ENCODE results near the gene MPST.

MPST gene

DNA sequence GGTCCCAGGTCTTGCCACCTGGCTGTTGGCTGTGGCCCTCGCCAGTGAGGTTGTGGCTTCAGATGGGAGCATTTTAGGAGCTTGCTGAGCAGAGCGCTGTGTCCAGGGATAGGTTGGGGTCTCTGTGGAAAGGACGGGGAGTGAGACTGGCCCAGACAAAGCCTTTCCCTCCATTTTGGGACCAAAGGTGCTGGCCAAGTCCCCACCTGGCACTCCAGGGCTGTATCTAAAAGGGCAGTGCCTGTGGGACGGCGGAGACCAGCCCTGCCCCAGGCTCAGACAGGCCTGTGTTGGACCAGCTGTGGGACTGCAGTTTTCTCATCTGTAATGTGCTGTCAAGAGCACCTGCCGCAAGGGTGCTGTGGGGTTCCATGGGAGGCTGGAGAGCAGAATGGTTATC, 27.0 kb downstream of the MPST start:
- no peak for DNase-seq

DNA sequence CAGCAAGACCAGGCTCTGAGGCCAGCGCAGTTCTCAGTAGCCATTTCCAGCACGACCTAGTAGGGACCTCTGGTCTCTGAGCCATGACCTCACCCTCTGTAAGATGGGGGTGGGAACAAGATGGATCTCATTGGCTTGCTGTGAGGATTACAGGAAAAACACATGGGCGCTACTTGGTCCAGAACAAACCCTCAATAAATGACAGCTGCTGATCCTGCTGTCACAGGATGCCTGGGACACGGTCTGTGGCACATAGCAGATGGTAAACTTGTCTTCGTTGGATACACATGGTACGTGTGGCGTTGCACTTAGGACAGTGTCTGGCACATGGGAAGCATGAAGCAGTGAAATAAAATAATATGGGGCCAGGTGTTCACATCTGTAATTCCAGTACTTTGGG, 27.5 kb downstream of the MPST start:
- no peak for DNase-seq

- no peak for DNase-seq
These were observed 28.6 kb downstream of the MPST start for GRCh38 chr22:37048133-37048532.

GRCh38 chr22:37049224-37049623, 29.7 kb downstream of the MPST start:
- DNase-seq = no peak

DNA sequence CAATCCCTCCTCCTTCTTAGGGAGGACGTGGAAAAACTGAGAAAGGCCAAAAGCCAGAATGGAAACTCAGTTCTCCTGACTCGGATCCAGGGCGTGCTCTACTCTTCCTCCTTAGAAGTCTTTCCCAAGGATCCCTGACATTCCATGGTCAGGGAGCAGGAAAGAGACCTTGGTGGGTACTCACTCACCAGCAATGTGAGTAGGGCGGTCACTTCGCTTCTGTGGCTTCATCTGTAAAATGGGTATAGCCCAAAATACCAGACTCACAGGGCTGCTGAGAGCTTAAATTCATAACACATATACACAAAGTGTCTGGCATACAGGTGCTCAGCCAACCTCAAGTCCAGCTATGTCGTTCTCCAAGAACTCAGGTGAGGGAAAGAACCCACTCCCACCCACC, 31.4 kb downstream of the MPST start:
- DNase-seq = no peak

GRCh38 chr22:37051391-37052385, 32.1 kb downstream of the MPST start, which contains the start of gene KCTD17:
KCTD17 (plus strand) TSS chr22:37051742; CDS start chr22:37051761, 19 bp downstream.
- peak; percentile 78 for DNase-seq

- no peak for DNase-seq
These were observed 33.1 kb downstream of the MPST start for GRCh38 chr22:37052386-37053309.

- DNase-seq = no peak
These were observed 33.9 kb downstream of the MPST start for GRCh38 chr22:37053310-37054055.

DNA sequence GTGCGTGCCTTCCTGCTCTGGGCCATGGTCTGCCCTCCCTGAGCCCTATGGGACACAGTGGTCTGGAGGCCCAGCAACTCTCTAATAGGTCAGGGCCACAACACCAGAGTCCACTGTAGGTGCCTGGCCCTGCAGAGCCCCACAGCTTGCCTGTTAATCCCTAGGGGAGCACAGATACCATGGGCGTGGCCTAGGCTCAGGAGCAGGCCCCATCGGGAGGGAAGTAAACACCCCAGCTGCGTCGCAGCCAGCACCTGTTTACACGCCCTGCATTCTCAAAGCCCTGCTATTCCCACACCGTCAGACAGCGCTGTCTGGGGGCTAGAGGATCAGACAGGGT, 34.5 kb downstream of the MPST start:
- no peak for DNase-seq

- no peak for DNase-seq
These were observed 35.2 kb downstream of the MPST start for GRCh38 chr22:37054600-37055365.

- DNase-seq = no peak
These were observed 36.7 kb downstream of the MPST start for GRCh38 chr22:37056246-37056645.

DNA sequence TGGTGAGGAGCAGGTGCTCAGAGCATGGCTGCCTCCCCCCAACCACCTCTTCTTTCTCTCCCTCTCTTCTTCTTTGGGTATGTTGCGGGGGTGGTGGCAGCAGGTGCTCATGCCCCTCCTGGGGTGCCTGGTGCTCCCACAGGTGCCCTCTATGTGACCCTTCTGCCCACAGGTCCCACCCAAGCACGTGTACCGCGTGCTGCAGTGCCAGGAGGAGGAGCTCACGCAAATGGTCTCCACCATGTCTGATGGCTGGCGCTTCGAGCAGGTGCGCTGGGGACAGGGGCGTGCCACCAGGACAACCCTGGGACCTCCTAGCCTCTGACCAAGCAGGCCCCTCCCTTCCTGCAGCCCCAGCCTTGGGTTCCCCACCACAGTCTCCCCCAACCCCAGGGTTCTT, 37.7 kb downstream of the MPST start:
- no peak for DNase-seq

- no peak for DNase-seq
These were observed 38.4 kb downstream of the MPST start for GRCh38 chr22:37057796-37058510.

- DNase-seq = no peak
These were observed 39.6 kb downstream of the MPST start for GRCh38 chr22:37058917-37059701.

- no peak for DNase-seq
These were observed 40.4 kb downstream of the MPST start for GRCh38 chr22:37059876-37060449.

DNA sequence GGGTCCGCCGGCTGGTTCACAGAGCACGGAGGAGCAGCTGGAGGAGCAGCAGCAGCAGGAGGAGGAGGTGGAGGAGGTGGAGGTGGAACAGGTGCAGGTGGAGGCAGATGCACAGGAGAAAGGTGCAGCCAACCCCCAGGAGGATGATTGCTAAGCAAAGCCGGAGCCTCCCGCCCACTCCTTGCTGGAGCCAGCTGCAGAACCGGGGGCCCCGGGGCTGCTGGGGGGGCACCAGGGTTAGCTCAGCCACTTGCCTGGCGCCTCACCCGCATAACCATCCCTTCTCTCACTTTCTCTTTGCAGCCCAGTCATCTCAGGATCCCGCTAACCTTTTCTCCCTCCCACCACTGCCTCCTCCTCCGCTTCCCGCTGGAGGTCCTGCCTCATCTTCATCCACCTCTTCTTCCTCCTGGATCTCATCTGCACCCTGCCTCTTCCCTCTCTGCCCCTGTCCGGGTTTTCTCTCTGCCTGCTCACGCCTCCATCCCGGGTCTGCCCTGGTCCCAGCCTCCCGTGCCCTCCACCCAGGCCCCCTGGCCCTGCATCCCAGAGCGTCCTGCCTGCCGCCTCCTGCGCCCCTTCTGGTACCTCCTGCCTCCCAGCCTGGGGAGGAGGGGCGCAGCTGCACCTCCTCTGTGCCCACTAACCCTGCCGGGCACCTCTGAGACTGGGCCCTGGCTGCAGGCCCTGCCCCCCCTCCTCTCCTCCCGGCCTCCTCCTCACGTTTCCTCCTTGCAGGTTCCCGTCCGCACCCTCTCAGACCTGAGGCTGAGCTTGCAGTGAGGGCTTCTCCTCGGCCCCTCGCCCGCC, 41.5 kb downstream of the MPST start:
- DNase-seq = no peak

DNA sequence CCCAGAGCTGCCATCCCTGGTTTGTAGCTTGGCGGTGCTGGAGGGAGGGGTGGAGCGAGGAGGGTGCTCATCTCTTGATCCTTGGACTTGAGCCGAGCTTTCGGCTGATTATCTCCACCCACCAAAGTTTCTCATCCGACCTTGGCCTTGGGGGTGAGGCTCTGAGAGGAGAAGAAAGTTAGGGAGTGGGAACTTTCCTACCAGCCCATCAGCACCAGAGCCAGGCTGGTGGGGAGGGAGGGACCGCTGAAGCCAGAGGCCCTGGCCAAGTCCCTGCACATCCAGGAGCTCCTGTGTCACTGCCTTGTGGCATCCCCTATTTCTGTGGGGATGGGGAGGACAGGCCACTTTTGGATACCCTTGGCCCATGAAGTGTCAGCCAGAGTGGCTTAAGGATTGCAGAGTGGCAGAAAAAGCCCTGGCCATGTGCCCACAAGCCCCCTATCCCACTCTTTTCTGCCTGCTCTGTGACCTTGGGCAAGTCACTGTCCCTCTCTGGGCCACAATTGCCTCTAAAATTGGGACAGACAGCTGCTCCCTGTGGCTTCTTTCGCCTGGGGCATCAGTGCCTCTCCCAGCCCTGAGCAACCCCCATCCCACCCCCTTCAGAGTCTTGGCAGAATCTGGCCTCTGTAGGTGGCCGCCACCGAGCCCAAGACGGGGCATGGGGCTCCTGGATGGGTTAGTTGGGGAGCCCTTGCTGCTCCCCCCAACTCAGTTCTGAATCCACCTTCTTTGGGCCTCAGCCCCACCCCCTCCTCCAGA, 42.3 kb downstream of the MPST start:
- no peak for DNase-seq

GRCh38 chr22:37062376-37062675, 42.8 kb downstream of the MPST start:
- no peak for DNase-seq
